D721Med (cell line): ENCODE data around the gene SPOCK1.

ENCODE experiments used
- DNase-seq: peaks from one replicate; pipeline ENCODE4 v3.0.0; 2011; ENCODE audit warnings: low spot score; ENCODE audit not compliant: insufficient read length
- FAIRE-seq: peaks from 2 replicates; lab custom pipeline; 2011; peaks lifted over from hg19 to GRCh38; lab: Jason Lieb, UNC
- CTCF ChIP-seq: IDR thresholded peaks from 2 replicates; pipeline ENCODE4 v1.5.1; 2012; ENCODE audit warnings: mild to moderate bottlenecking, control low read depth; ENCODE audit not compliant: insufficient read depth; ENCODE audit errors: missing control alignments

SPOCK1 gene

DNA sequence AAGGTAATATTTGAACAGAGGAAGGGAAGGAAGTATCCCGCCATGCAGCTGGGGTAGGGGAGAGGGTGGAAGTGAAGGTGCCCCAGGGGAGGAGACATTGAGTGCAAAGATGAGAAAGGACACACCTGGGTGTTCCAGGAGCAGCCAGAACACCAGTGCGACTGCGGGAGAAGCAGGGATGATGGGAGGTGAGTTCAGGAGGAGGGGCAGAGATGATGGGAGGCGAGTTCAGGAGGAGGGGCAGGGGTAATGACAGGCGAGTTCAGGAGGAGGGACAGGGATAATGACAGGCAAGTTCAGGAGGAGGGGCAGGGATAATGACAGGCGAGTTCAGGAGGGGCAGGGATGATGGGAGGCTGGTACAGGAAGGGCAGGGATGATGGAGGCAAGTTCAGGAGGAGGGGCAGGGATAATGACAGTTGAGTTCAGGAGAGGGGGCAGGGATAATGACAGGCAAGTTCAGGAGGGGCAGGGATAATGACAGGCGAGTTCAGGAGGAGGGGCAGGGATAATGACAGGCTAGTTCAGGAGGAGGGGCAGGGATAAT lies 17.2 kb upstream of the SPOCK1 start:
- FAIRE-seq (no peak), DNase-seq (no peak)
- TF ChIP-seq CTCF, result no peak

DNA sequence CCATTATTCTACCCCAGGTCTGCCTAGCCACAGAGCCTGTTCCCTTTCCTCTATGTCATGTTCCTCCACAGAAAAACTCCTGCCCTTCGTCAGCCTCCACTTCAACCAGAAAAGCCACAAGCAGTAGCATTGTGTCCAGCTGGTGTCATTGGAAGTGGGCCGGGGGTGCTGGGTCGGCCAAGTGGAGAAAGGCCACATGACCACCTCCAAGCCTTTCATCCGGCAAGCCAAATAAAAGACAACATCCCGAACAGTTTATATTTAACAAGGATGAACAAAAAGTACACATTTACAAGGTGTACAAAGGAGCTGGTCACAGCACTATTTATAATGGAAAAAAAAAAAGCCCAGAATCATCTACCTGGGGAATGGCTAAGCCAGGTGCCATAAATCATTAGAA lies 16.1 kb upstream of the SPOCK1 start:
- no peak for TF ChIP-seq CTCF
- FAIRE-seq (no peak), DNase-seq (no peak)

- TF ChIP-seq CTCF, result no peak
- DNase-seq (no peak), FAIRE-seq (no peak)
Observed at GRCh38 chr5:137510671-137511070, 11.5 kb upstream of the SPOCK1 start.

DNA sequence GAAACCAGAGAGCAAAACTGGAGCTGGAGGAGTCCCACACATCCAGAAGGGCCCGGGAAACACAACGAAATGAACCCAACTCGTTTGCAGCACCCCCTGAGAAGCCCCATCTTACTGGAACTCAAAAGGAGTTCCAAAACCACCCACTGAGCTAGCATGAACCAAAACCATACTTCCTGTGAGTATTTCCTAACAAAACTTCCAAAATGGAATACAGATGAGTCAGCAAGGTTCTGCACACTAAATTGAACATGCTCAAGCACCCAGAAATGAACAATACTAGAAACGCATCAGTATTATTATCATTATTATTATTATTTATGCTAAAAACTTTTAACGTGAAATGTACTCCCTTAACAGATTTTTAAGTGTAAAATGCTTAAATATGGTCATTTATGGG lies 8.0 kb upstream of the SPOCK1 start:
- FAIRE-seq, result no peak
- TF ChIP-seq CTCF, result no peak

DNA sequence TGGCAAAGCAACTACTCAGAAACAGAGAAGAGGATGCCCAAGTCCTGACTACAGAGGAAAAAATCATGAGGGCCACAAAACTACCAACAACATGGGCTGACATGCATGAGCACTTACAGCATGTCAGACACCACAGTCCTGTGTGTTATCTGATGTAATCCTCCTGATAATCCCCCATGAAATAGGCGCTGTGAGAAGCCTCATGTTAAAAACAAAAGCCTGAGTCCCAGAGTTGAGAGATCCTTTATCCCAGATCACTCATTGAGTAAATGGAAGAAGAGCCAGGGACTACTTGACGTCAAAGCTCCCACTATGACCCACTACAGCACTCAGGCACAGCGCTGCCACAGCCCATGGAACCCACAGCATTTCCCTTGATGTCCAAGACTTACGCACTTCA lies 7.2 kb upstream of the SPOCK1 start:
- DNase-seq (peak; percentile 37), FAIRE-seq (peak; percentile 51)
- no peak for TF ChIP-seq CTCF

More for the DNA sequence above, 8.0 kb upstream of the SPOCK1 start:
- DNase-seq, result no peak

- no peak for FAIRE-seq
- TF ChIP-seq CTCF, result no peak
- DNase-seq, result no peak
Observed at GRCh38 chr5:137504916-137505315, 5.8 kb upstream of the SPOCK1 start.

GRCh38 chr5:137503456-137503855 lies 4.3 kb upstream of the SPOCK1 start:
- no peak for FAIRE-seq
- no peak for TF ChIP-seq CTCF
- no peak for DNase-seq
